HG03432 (cell line): ENCODE data around the gene HDAC3.

Experiments used
- ATAC-seq: cut with Tn5 transposase; IDR thresholded peaks from one replicate; pipeline ENCODE4 v1.9.1; 2021; ENCODE audit warnings: mild to moderate bottlenecking, moderate library complexity; ENCODE audit not compliant: unreplicated experiment

HDAC3 gene

GRCh38 chr5:141636413-141637122 is at the start of gene HDAC3, which contains the start of gene RELL2:
HDAC3 (minus strand) TSS chr5:141636849; CDS start chr5:141636790, 59 bp downstream.
RELL2 (plus strand) TSS chr5:141636997; CDS start chr5:141638226, 1,229 bp downstream.
- peak; percentile 78 for ATAC-seq

GRCh38 chr5:141685591-141685990 is 48.9 kb upstream of the HDAC3 start:
- ATAC-seq = no peak

DNA sequence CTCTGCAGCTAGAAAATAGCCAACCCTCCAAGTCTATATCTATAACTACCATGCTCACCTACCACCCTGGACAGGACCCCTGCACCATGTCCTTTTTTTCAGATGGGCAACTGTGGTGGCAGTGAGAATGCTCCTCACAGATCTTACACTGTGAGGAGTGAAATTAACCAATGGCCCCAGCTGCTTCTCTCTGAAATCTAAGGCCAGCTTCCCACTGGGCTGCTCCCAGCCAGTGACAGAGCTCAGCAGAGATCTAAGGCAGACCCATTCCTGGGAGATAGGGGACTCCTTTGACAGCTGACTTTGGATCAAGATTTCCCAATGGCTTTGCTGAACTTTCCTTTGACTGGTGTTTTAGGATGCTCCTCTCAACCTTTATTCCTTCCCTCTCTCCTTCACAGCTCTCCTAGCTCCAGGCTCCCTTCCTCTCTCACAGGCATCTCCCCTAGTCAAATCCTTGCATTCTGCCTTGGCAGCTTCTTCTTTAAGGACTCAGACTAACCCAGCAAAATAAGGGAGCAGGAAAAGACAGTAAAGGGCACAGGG is 47.0 kb upstream of the HDAC3 start:
- no peak for ATAC-seq

DNA sequence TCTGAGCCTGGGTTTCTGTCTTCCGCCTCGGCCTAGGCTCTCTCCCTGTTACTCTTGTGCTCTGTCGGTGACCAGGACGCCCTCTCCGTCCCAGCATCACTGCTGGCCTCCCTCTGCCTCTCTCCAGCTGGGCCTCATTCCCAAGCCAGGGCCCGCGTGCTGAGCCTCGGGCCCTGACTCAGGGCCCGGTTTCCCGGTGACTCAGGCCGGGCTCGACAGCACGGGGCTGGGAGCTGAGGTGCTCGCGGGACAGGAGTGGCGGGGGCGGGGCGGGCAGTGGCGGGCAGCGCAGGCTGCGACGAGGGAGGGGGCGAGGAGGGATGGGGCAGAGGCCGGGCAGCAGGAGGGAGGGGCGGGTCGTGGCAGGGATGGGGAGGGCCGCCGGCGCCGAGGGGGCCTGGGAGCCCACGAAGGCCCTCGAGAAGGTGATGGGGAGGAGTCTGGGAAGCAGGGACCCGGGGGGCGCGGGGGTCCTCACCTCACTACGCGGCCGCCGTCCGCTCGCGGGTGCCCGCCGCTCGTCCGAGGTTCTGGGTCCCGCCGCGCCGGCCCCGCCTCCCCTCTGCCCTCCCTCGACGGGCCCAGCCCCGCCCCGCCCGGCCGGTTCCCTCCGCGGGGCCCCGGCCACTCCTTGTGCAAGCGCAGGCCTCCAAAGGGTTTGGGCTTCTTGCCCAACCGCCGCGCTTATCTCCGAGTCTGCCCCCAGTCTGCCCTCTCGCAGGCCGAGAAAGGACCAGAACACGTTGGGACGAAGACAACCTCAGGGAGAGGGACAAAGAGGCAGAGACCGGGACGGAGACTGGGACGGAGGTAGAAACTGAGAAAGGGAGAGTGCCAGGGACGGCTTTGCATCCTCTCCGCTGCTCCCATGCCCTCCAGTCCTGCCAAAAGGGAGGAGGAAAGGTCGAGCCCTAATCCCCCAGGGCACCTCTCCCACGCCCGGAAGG is 45.3 kb upstream of the HDAC3 start, which contains the start of gene ARAP3:
ARAP3 (minus strand) TSS at position 536 of the 947 bp plus-strand sequence. CDS start 1,744 bp downstream, outside the sequence.
- no peak for ATAC-seq

DNA sequence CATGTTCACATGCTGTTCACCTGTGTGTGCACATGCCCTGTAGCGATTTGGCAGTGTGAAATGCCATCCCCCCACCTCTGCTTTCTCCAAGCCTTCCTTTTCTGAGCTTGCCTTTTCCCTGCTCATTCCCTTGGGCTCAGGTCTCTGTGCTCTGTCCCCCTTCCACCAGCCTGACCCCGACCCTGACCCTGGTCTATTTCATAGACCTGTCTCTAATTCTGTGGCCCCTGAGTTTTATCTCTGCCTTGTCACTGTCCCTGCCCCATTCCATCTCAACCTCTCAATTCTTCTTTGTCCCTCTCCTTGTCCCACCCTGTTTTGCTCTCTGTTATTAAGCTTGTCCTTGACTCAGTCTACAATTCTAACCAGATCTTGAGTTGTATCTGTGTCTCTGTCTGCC is 44.6 kb upstream of the HDAC3 start:
- ATAC-seq = no peak

DNA sequence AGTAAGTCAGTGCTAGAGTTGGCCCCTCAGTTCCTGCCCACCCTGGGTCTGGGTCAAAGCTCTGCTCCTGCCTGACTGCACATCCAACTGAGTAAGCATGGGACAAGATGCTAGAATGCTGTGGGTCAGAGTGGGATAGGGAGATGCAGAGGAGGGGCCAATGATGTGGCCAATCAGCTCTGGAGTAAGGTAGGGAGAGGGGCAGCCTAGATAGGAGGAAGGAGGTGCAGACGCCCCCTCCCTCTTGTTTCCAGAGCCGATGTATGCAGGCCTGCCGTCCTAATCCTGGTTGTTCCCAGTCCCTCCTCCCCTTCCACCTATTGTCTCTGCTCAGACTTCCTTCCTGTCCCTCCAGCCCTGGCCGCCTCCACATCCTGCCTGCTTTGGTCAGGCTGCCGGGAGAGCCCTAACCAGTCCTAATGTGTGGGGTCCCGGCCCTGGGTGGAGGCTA is 44.1 kb upstream of the HDAC3 start:
- ATAC-seq = no peak

- no peak for ATAC-seq
These were observed 43.5 kb upstream of the HDAC3 start for GRCh38 chr5:141680178-141680577.

GRCh38 chr5:141677415-141677814 is 40.8 kb upstream of the HDAC3 start:
- no peak for ATAC-seq

DNA sequence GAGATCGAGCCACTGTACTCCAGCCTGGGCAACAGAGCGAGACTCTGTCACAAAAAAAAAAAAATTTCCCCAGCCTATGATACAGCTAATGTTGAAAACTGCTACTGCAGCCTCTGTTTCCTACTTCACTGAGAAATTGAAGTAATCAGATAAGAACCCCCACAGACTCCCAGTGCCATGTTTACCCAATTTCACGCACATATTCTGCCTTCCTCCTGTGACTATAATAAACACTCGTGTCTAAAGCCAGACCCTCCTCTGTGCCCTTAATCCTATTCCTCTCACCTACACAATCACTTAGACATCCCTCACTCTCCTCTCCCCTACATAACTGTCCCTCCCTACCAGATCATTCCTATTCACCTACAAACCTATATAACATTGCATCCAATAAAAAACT is 39.0 kb upstream of the HDAC3 start:
- no peak for ATAC-seq

GRCh38 chr5:141674747-141675146 is 38.1 kb upstream of the HDAC3 start:
- no peak for ATAC-seq

- ATAC-seq = no peak
These were observed 36.5 kb upstream of the HDAC3 start for GRCh38 chr5:141672841-141673813.

GRCh38 chr5:141672071-141672840 is 35.6 kb upstream of the HDAC3 start:
- no peak for ATAC-seq

GRCh38 chr5:141669520-141669919 is 32.9 kb upstream of the HDAC3 start:
- no peak for ATAC-seq

DNA sequence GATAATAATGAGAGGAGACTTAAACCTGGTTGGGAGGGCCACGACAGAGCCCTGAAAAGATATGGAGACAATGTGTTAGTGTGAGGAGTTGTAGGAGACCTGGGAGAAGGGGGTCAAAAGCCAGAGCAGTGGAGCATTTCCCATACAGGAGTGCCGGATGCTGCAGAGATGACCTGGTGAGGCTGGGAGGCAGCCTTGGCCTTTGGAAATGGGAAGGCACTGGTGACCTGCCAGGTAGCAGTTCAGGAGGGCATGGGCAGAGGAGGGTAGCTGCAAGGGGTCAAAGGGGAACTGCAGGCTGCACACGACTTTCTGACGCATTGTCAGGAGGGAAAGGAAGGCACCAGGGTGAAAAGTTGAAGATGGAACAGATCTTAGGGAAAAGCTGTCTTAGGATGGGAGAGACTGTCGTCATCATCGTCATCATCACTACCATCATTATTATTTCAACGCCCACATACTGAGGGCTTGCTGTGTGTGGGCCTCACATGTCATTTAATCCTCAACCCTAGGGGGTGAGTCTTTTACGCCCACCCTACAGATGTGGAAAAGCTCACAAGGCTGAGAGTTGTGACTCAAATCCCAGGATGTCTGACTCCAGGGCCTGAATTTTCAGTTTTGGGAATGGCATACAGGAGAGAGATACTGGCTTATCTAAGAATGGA is 32.1 kb upstream of the HDAC3 start:
- ATAC-seq = no peak

- no peak for ATAC-seq
These were observed 29.6 kb upstream of the HDAC3 start for GRCh38 chr5:141665995-141666940.

DNA sequence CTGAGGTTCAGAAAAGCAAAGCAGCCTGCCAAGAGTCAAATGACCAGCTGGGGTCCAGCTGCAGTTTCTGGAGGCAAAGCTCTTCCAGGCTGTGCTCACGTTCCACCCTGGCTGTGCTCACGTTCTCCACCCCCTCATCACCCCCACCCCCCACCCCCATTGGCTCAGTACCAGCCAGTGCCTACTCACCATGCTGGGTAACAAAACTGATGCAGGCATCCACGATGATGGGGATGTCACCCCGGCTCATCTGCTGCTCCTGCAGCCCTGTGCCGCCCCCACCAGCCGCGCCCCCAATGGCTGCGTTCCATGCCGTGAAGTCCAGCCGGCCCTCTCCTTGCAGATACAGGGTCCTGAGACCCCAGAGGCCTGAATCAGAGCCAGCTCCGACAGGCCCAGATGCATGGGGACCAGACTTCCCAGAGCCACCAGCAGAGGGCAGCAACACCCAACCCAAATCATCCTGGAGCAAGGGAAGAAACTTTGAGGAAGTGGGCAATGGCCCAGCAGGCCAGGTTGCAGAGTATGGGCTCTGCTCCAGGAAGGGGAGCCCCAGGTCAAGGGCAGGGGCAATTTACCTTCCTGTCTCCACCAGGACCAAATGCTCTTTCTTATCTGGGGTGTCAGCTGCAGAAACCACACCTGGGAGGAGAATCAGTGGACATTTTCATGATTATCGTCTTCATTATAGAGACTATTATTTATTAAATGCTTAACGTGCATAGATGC is 28.2 kb upstream of the HDAC3 start:
- peak; percentile 96 for ATAC-seq

- ATAC-seq = no peak
These were observed 26.9 kb upstream of the HDAC3 start for GRCh38 chr5:141663506-141663905.
